ENCODE measurements around the gene NRTN. TPM values are rescaled to one million over a fixed set of nuclear protein-coding genes. Genes with fewer than 3 reads are reported as not detected.

NRTN gene
- total and polyA plus RNA-seq, 2 donors (not counting 3 experiments of a cell fraction or from before 2014, with no cell fraction given), result 0.41 TPM; not detected in 1

- no peak overlapping the region for H3K9ac ChIP-seq (replicated peaks; ENCODE audit: extremely low read depth, insufficient read depth, low read length)
- no peak for FAIRE-seq
- CTCF ChIA-PET, result interaction anchor here (0.6 to 3.1 kb wide), 6 partner anchors 19 to 152 kb away, joined by 3 to 42 read pairs (median 4); partner anchors contain the start of genes DUS3L and NRTN
Observed at GRCh38 chr19:5827342-5827890, 22.5 kb downstream of the NRTN start.

GRCh38 chr19:5827891-5828660 lies 23.2 kb downstream of the NRTN start:
- intact Hi-C loops (cut with micrococcal nuclease) (loop anchor here (2.0 kb wide), 1 partner anchor 77 kb away; the partner anchor contains the start of gene VMAC), dilution Hi-C loops (cut with MboI; ENCODE audit: extremely low pct_ligation_motif_present, low sequenced_read_pairs) (no loop called here)
- peaks cover 0 to 3% of the 10 kb centered on the region in 2 experiments for H3K27me3 ChIP-seq (ENCODE audit: control insufficient read depth in 2 of 2, insufficient read depth in 2 of 2, low read length in 2 of 2)
- peak; percentile 97 for DNase-seq (ENCODE audit: low read depth, low spot score)
- BruUV-seq (replicated peaks), result no TSS peak
- peaks cover 7% of the 10 kb centered on the region for H3K4me1 ChIP-seq (ENCODE audit: control insufficient read depth, extremely low read depth, insufficient read depth, low read length)
- H3K9ac ChIP-seq (replicated peaks; ENCODE audit: extremely low read depth, insufficient read depth, low read length), result peak overlapping the region; percentile 58
- H3K27ac ChIP-seq (ENCODE audit: insufficient read depth, low read depth, low read length), result peak overlapping the region; percentile 36
- peak; percentile 68 for TF ChIP-seq FOS (IDR thresholded peaks at IDR 0.05; ENCODE audit: borderline replicate concordance, insufficient read depth, low read length)
- no peak for TF ChIP-seq CTCF (IDR thresholded peaks at IDR 0.05; ENCODE audit: extremely low read depth in 1 of 2, insufficient read depth in 1 of 2, low read depth in 1 of 2, low read length in 2 of 2)
- no peak for TF ChIP-seq GATA2 (IDR thresholded peaks at IDR 0.05; ENCODE audit: insufficient read depth, insufficient read length, low read depth, low read length)
- TF ChIP-seq POLR2A (IDR thresholded peaks at IDR 0.05; ENCODE audit: low read depth, low read length), result peak; percentile 95
- peak; percentile 96 for TF ChIP-seq POLR2AphosphoS5 (IDR thresholded peaks at IDR 0.05; ENCODE audit: insufficient read depth, low read depth, low read length)
- peak; percentile 25 for TF ChIP-seq MYC (IDR thresholded peaks at IDR 0.05; ENCODE audit: low read depth, low read length)
- no peak for TF ChIP-seq EZH2 (IDR thresholded peaks at IDR 0.05; ENCODE audit: borderline replicate concordance, low read depth, low read length, severe bottlenecking)
- no peak for TF ChIP-seq JUN (IDR thresholded peaks at IDR 0.05; ENCODE audit: borderline replicate concordance, insufficient read depth, insufficient read length, low read depth)
- no peak for TF ChIP-seq MAX (IDR thresholded peaks at IDR 0.05; ENCODE audit: insufficient read depth, insufficient read length)
- H2AFZ ChIP-seq (ENCODE audit: low read depth, low read length), result peak overlapping the region; percentile 9
- H3K9me1 ChIP-seq (replicated peaks; ENCODE audit: control insufficient read depth, extremely low read depth, insufficient read depth, low read length), result no peaks in the 10 kb centered on the region
- no peaks in the 10 kb centered on the region for H3K36me3 ChIP-seq (ENCODE audit: control insufficient read depth in 2 of 2, extremely low read depth in 1 of 2, insufficient read depth in 2 of 2, low read length in 2 of 2)
- peak overlapping the region; percentile 55 for H3K4me2 ChIP-seq (ENCODE audit: insufficient read depth, low read length)
- H3K79me2 ChIP-seq (ENCODE audit: control insufficient read depth, insufficient read depth, low read length), result no peaks in the 10 kb centered on the region
- ChIA-PET CTCF (interaction anchor here (0.6 to 3.1 kb wide), 7 partner anchors 20 to 152 kb away, joined by 3 to 42 read pairs (median 3); partner anchors contain the start of genes DUS3L and NRTN), POLR2A (interaction anchor here (0.5 to 3.2 kb wide), 6 partner anchors 20 to 137 kb away, joined by 3 to 14 read pairs (median 3); partner anchors contain the start of genes NDUFA11 and VMAC)
- no peaks in the 10 kb centered on the region for H3K9me3 ChIP-seq (replicated peaks; ENCODE audit: control insufficient read depth, insufficient read depth, low read length)
- H3K4me3 ChIP-seq (replicated peaks in 1 of 3; ENCODE audit: insufficient read depth in 1 of 3, low read depth in 1 of 3, low read length in 3 of 3), result peak overlapping the region in 2 of 3 experiments; percentile 38 to 60
- FAIRE-seq, result peak; percentile 80
- no peaks in the 10 kb centered on the region for H4K20me1 ChIP-seq (replicated peaks; ENCODE audit: control insufficient read depth, extremely low read depth, insufficient read depth, low read length)

More at GRCh38 chr19:5827342-5827890, 22.5 kb downstream of the NRTN start:
- POLR2A ChIA-PET, result interaction anchor here (0.5 to 3.2 kb wide), 4 partner anchors 23 to 137 kb away, joined by 3 to 14 read pairs (median 8); partner anchors contain the start of genes NDUFA11 and VMAC
- intact Hi-C loops (cut with micrococcal nuclease) (no loop called here), dilution Hi-C loops (cut with MboI; ENCODE audit: extremely low pct_ligation_motif_present, low sequenced_read_pairs) (no loop called here)
- no TSS peak for BruUV-seq (replicated peaks)
- Histone ChIP-seq H3K79me2 (ENCODE audit: control insufficient read depth, insufficient read depth, low read length) (no peaks in the 10 kb centered on the region), H3K9me3 (replicated peaks; ENCODE audit: control insufficient read depth, insufficient read depth, low read length) (no peaks in the 10 kb centered on the region), H3K4me3 (replicated peaks in 1 of 3; ENCODE audit: insufficient read depth in 1 of 3, low read depth in 1 of 3, low read length in 3 of 3) (peak overlapping the region in 1 of 3 experiments; percentile 13), H3K4me2 (ENCODE audit: insufficient read depth, low read length) (no peak overlapping the region), H3K9me1 (replicated peaks; ENCODE audit: control insufficient read depth, extremely low read depth, insufficient read depth, low read length) (no peaks in the 10 kb centered on the region), H3K27me3 (ENCODE audit: control insufficient read depth in 2 of 2, insufficient read depth in 2 of 2, low read length in 2 of 2) (peaks cover 0 to 3% of the 10 kb centered on the region in 2 experiments), H4K20me1 (replicated peaks; ENCODE audit: control insufficient read depth, extremely low read depth, insufficient read depth, low read length) (no peaks in the 10 kb centered on the region), H3K27ac (ENCODE audit: insufficient read depth, low read depth, low read length) (no peak overlapping the region), H3K4me1 (ENCODE audit: control insufficient read depth, extremely low read depth, insufficient read depth, low read length) (peaks cover 7% of the 10 kb centered on the region), H2AFZ (ENCODE audit: low read depth, low read length) (peak overlapping the region; percentile 70), H3K36me3 (ENCODE audit: control insufficient read depth in 2 of 2, extremely low read depth in 1 of 2, insufficient read depth in 2 of 2, low read length in 2 of 2) (no peaks in the 10 kb centered on the region)
- DNase-seq (ENCODE audit: low read depth, low spot score), result no peak
- TF ChIP-seq GATA2 (IDR thresholded peaks at IDR 0.05; ENCODE audit: insufficient read depth, insufficient read length, low read depth, low read length), result no peak

All from endothelial cell of umbilical vein (primary cell).